GM08714 (cell line): ENCODE results near the gene HMGN4.
A peak's percentile ranks its signal among the peaks of the same experiment; 100 is the strongest.

ENCODE experiments used
- H3K4me3 ChIP-seq: fragments of 200-500 bp; sonication (Bioruptor generic); 2 replicates; pipeline ENCODE4 v1.5.1; 2014; ENCODE audit warnings: mild to moderate bottlenecking, low read length, inconsistent platforms
- ZNF274 ChIP-seq: IDR thresholded peaks from 2 replicates; pipeline ENCODE4 v1.6.1; 2012; ENCODE audit warnings: mild to moderate bottlenecking, low read depth, low read length

The HMGN4 gene

GRCh38 chr6:26552640-26553188 is 14.5 kb downstream of the HMGN4 start:
- no peak for TF ChIP-seq ZNF274
- peak overlapping the region; percentile 97 for H3K4me3 ChIP-seq

GRCh38 chr6:26553264-26553634 is 15.1 kb downstream of the HMGN4 start:
- H3K4me3 ChIP-seq, result peak overlapping the region; percentile 97
- no peak for TF ChIP-seq ZNF274

GRCh38 chr6:26553635-26554446 is 15.7 kb downstream of the HMGN4 start:
- H3K4me3 ChIP-seq, result peak overlapping the region; percentile 97
- no peak for TF ChIP-seq ZNF274

GRCh38 chr6:26554447-26554696 is 16.2 kb downstream of the HMGN4 start:
- peak overlapping the region; percentile 97 for H3K4me3 ChIP-seq
- TF ChIP-seq ZNF274, result no peak

DNA sequence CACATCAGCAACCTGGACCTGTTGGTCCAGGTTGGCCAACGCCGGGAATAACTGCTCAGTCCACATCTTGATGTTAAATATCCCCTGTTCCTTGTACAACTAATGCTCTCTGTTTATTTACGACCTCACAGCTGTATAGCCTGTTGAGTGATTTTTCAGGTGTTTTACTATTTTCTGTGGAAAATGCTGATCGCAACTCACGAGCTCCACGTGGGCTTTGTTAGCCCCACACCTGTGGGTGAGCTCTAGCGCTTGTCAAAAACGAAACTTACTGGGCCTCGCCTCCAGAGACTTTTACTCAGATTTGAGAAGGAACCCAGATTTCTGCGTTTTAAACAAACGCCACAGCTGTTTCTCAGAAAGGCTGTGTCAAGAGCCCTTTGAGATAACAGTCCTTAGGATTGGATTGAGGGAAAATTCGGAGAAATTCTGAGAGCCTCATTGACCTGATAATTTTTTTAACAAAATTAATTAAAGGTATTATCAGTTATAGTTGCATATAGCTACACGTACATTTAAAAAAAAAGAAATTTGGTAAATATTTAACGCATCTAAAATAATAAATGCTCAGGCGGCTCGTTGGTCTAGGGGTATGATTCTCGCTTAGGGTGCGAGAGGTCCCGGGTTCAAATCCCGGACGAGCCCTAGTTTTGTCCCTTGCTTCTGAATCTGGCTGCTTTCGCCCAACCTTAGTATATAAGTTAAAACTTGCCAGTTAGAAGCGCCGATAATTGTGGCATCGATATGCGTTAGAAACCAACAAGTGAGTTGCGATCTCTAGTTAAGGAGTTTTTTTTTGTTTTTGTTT is 16.7 kb downstream of the HMGN4 start:
- TF ChIP-seq ZNF274, result no peak
- H3K4me3 ChIP-seq, result peak overlapping the region; percentile 97

DNA sequence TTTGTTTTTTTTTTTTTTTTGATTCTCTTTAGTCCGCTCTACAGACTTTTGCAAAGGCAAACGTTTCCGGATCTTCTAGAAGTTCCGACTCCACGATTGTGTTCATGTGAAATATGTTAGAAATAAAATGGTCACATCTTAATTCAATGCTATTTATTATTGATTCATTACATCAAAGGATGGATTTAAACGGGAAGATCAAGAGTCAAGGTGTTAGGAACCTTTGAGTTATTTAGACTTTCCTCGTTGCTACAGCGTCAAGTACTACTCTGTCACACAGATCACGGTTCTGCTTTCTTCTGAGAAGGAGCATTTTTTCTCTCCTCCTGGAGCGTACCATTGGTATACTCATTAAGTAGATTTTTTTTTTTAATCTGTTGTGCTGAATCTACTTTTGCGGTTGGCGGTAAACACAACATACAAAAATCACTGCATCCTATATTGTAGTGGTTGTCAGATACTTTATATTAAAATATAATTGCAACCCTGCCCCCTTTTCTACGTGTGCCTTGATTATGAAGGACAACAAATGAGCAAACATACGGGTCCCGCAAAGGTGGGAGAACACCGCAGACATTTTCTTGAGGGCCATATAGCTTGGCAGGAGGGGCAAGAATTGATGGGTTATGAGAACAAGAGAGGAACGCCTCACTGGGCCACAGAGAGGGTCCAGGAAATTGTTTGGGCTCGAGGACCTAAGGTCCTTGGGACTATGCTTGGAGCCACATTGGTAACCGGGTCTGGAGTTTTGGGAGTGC is 17.5 kb downstream of the HMGN4 start:
- H3K4me3 ChIP-seq, result peak overlapping the region; percentile 97
- TF ChIP-seq ZNF274, result no peak

- TF ChIP-seq ZNF274, result no peak
- peak overlapping the region; percentile 1; the same call in 1 of the 2 replicates for H3K4me3 ChIP-seq
Observed at GRCh38 chr6:26556263-26557070, 18.3 kb downstream of the HMGN4 start.

DNA sequence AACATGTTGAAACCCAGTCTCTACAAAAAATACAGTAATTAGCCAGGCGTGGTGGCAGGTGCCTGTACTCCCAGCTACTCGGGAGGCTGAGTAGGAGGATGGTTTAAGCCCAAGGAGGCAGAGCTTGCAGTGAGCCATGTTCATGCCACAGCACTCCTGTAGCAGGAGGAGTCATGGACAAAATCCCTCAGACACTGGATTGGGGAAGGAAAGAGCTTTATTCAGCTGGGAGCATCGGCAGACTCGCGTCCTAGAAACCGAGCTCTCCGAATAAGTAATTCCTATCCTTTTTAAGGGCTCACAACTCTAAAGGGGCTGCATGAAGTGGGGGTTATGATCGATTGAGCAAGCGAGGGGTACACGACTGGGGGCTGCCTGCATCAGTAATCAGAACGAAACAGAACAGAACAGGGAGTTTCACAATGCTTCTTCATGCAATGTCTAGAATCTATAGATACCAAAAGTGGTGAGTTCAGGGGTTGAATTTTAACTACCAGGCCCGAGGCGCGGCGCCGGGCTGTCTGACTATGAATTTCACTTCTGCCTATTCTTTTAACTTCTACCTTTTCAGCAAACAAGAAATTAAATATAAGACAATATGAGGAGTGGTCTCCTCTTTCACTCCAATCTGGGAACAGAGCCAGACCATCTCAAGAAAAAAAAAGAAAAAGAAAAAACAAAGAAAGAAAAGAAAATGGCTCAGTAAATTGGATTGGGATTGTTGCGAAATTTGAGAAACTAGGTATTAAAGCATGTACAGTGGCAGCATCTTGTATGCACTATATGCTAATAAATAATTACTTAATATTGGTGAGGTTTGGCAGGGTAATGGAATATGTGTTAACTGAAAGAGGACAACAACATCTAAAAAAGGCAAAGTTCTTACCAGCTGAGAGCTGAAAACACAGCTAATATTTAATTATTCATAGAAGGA is 23.6 kb downstream of the HMGN4 start:
- no peak for TF ChIP-seq ZNF274

GRCh38 chr6:26563488-26563887 is 25.3 kb downstream of the HMGN4 start:
- no peak overlapping the region for H3K4me3 ChIP-seq
- TF ChIP-seq ZNF274, result no peak

More for the DNA sequence above, 23.6 kb downstream of the HMGN4 start:
- H3K4me3 ChIP-seq, result peak overlapping the region; percentile 61; the same call in 1 of the 2 replicates

DNA sequence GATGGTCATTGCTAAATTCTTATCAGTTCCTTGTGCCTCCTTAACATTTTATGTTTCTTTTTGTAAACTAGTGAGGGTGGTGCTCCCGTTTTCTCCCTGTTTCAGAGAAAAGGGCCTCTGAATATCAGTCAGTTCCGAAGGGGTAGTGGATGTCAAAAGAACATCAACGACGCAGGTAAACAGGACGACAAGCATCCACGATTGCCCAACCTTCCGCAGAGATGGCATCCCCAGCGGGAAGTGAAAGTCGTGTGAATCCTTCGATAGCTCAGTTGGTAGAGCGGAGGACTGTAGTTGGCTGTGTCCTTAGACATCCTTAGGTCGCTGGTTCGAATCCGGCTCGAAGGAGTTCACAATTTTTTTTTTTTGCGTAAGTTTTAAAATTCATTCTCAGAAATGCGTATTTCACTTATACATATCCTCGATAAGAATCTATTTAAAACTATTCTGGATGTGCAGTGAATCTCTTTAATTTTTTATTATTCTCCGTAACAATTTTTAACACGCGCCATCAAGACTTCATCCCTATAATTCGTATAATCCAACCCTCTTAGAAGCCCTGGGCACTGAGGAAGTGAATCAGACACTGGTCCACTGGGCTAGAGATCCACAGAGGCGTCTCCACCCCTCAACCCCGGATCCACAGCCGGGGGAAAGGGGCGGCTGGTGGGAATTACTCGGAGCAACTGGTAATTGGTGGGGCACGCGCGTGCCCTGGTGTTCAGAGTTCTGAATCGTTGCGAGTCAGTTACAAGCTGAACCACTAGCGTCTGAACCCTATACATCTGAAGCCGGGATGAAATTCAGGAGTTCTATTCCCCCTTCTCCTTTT is 30.7 kb downstream of the HMGN4 start:
- peak overlapping the region; percentile 72 for H3K4me3 ChIP-seq
- TF ChIP-seq ZNF274, result no peak

- TF ChIP-seq ZNF274, result no peak
- peak overlapping the region; percentile 72 for H3K4me3 ChIP-seq
Observed at GRCh38 chr6:26569433-26569764, 31.2 kb downstream of the HMGN4 start.

DNA sequence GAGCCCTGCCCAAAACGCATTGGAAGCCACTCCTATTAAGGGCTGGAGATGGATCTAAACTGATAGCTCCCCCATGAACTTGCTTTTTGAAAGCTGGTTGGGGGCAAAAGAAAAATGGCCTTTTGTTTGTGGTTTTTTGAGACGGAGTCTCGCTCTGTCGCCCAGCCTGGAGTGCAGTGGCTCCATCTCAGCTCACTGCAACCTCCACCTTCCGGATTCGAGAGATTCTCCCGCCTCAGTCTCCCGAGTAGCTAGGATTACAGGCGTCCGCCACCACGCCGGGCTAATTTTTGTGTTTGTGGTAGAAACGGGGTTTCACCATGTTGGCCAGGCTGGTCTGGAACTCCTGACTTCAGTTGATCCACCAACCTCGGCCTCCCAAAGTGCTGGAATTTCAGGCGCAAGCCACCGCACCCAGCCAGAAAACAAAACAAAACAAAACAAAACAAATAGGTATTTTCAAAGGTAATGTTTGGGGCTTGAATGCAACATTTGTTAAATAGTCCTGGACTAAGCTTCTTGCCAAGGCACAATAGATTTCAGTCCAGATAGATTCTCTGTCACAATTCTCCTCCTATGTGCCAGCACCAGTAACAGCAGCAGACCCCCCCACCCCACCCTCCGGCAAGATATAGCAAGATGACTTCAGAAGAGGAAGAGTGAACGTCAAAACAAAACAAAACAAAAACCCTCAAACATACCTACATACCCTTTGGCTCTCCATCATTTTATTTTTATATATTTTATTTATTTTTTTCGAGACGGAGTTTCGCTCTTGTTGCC is 32.1 kb downstream of the HMGN4 start:
- peak overlapping the region; percentile 50; the same call in 1 of the 2 replicates for H3K4me3 ChIP-seq

More for the DNA sequence above, 32.1 kb downstream of the HMGN4 start:
- no peak for TF ChIP-seq ZNF274
